SK-N-SH (cell line): ENCODE results near the gene ELOVL1.

ENCODE experiments used
- CTCF ChIP-seq: fragments of 200-600 bp; sonication (generic); IDR thresholded peaks from 2 replicates; pipeline ENCODE4 v1.6.1; 2017; ENCODE audit warnings: antibody characterized with exemption, mild to moderate bottlenecking, moderate library complexity
- JUND ChIP-seq: IDR thresholded peaks from 2 replicates; pipeline ENCODE4 v1.4.0; 2012
- NFIC ChIP-seq: IDR thresholded peaks from 2 replicates; pipeline ENCODE4 v1.4.0; 2012; ENCODE audit warnings: borderline replicate concordance
- TAF1 ChIP-seq: IDR thresholded peaks from 2 replicates; pipeline ENCODE4 v1.6.1; 2012; ENCODE audit warnings: low read depth, mild to moderate bottlenecking, low read length, moderate library complexity, borderline replicate concordance

- no peak for TF ChIP-seq CTCF
- no peak for TF ChIP-seq NFIC
- TF ChIP-seq JUND: no peak
- TF ChIP-seq TAF1: no peak
Measured at GRCh38 chr1:43377831-43378230, 10.0 kb upstream of the ELOVL1 start.
